Smooth muscle cell of the coronary artery (primary cell): ENCODE data around the gene SPTSSA. TPM values are rescaled to one million over a fixed set of nuclear protein-coding genes. Genes with fewer than 3 reads are reported as not detected.

Source experiments
- total RNA-seq: library from RNA; depleted of rRNA; stranded (reverse); fragments of >200 nt; gene quantifications from 2 replicates; pipeline ENCODE4 v1.2.3, GENCODE V29; 2014; ENCODE audit warnings: low replicate concordance

The SPTSSA gene, protein sequence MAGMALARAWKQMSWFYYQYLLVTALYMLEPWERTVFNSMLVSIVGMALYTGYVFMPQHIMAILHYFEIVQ
- 15.1 and 16.4 TPM in 2 replicates for total RNA-seq

GRCh38 chr14:34462132-34462893, at the start of gene SPTSSA:
SPTSSA (minus strand) TSS chr14:34462240; CDS start chr14:34462207, 33 bp downstream.

Other genes with a start within 250 kb of the SPTSSA start
- gene EAPP, start 77.5 kb upstream of the SPTSSA start, total RNA-seq, result 44.1 and 46.9 TPM in 2 replicates
- 66.9 and 67.9 TPM in 2 replicates for gene SNX6, start 167.9 kb upstream of the SPTSSA start, total RNA-seq